H9 (cell line): ENCODE data around the gene TECPR2. TPM values are rescaled to one million over a fixed set of nuclear protein-coding genes. Genes with fewer than 3 reads are reported as not detected.

ENCODE experiments used
- DNase-seq: peaks from one replicate; pipeline ENCODE4 v3.0.0-alpha.2; 2017
- H2AFZ ChIP-seq: one replicate; pipeline ENCODE4 v1.6.1; 2013; ENCODE audit warnings: mild to moderate bottlenecking, low read length, control low read depth, moderate library complexity
- H2AK5ac ChIP-seq: 2 replicates; pipeline ENCODE4 v1.6.1; 2013; ENCODE audit warnings: low read length, control low read depth, mixed read lengths; ENCODE audit not compliant: insufficient read length
- H2BK120ac ChIP-seq: one replicate; pipeline ENCODE4 v1.6.1; 2013; ENCODE audit warnings: low read depth, mild to moderate bottlenecking, low read length, control low read depth, inconsistent platforms; ENCODE audit not compliant: poor library complexity, severe bottlenecking
- H2BK12ac ChIP-seq: 2 replicates; pipeline ENCODE4 v1.6.1; 2013; ENCODE audit warnings: low read length, control low read depth, mixed read lengths, low read depth; ENCODE audit not compliant: insufficient read length
- H2BK15ac ChIP-seq: 2 replicates; pipeline ENCODE4 v1.6.1; 2013; ENCODE audit warnings: low read depth, low read length, control low read depth
- H2BK20ac ChIP-seq: one replicate; pipeline ENCODE4 v1.6.1; 2013; ENCODE audit warnings: low read depth, mild to moderate bottlenecking, low read length, control low read depth, inconsistent platforms; ENCODE audit not compliant: poor library complexity, severe bottlenecking
- H2BK5ac ChIP-seq: 2 replicates; pipeline ENCODE4 v1.6.1; 2013; ENCODE audit warnings: low read length, control low read depth, mixed read lengths; ENCODE audit not compliant: insufficient read length
- H3K14ac ChIP-seq: 2 replicates; pipeline ENCODE4 v1.6.1; 2013; ENCODE audit warnings: low read length, control low read depth; ENCODE audit not compliant: insufficient read depth
- H3K18ac ChIP-seq: 2 replicates; pipeline ENCODE4 v1.6.1; 2013; ENCODE audit warnings: low read depth, mild to moderate bottlenecking, mixed read lengths, low read length, control low read depth; ENCODE audit not compliant: insufficient read length
- H3K23ac ChIP-seq: 2 replicates; pipeline ENCODE4 v1.6.1; 2013; ENCODE audit warnings: low read length, control low read depth, mixed read lengths, low read depth; ENCODE audit not compliant: insufficient read length
- H3K23me2 ChIP-seq: 2 replicates; pipeline ENCODE4 v1.6.1; 2013; ENCODE audit warnings: low read depth, mild to moderate bottlenecking, mixed read lengths, low read length, control low read depth; ENCODE audit not compliant: insufficient read length, poor library complexity, severe bottlenecking
- H3K27ac ChIP-seq: 2 replicates; pipeline ENCODE4 v1.5.1; 2013; ENCODE audit warnings: low read length, control low read depth, mixed read lengths, low read depth; ENCODE audit not compliant: insufficient read length
- H3K27me3 ChIP-seq: 2 replicates; pipeline ENCODE4 v1.6.1; 2013; ENCODE audit warnings: low read length, control low read depth, inconsistent platforms; ENCODE audit not compliant: insufficient read depth
- H3K4ac ChIP-seq: 2 replicates; pipeline ENCODE4 v1.6.1; 2013; ENCODE audit warnings: low read depth, mild to moderate bottlenecking, control low read depth, inconsistent platforms, low read length, moderate library complexity
- H3K4me1 ChIP-seq: 2 replicates; pipeline ENCODE4 v1.6.1; 2013; ENCODE audit warnings: low read length, control low read depth, inconsistent platforms; ENCODE audit not compliant: insufficient read depth
- H3K4me2 ChIP-seq: 2 replicates; pipeline ENCODE4 v1.6.1; 2013; ENCODE audit warnings: low read length, control low read depth, mixed read lengths; ENCODE audit not compliant: insufficient read length, insufficient read depth
- H3K56ac ChIP-seq: 2 replicates; pipeline ENCODE4 v1.6.1; 2013; ENCODE audit warnings: low read depth, mild to moderate bottlenecking, mixed read lengths, low read length, control low read depth; ENCODE audit not compliant: insufficient read length
- H3K79me1 ChIP-seq: 2 replicates; pipeline ENCODE4 v1.6.1; 2013; ENCODE audit warnings: low read depth, mild to moderate bottlenecking, moderate library complexity, low read length, control low read depth, inconsistent platforms; ENCODE audit not compliant: insufficient read depth, poor library complexity, severe bottlenecking
- H3K79me2 ChIP-seq: 2 replicates; pipeline ENCODE4 v1.6.1; 2013; ENCODE audit warnings: low read length, control low read depth, inconsistent platforms; ENCODE audit not compliant: insufficient read depth
- H3K9ac ChIP-seq: 2 replicates; pipeline ENCODE4 v1.6.1; 2013; ENCODE audit warnings: low read length, control low read depth, mixed read lengths; ENCODE audit not compliant: insufficient read length; ENCODE audit errors: extremely low read depth
- H3K9me3 ChIP-seq: one replicate; pipeline ENCODE4 v1.6.1; 2013; ENCODE audit warnings: low read depth, low read length, inconsistent platforms; ENCODE audit not compliant: control insufficient read depth
- H3T11ph ChIP-seq: one replicate; pipeline ENCODE4 v1.6.1; 2013; ENCODE audit warnings: mild to moderate bottlenecking, low read length, control low read depth, inconsistent platforms
- H4K20me1 ChIP-seq: one replicate; pipeline ENCODE4 v1.6.1; 2013; ENCODE audit not compliant: control insufficient read depth, insufficient read length, insufficient read depth
- H4K5ac ChIP-seq: 2 replicates; pipeline ENCODE4 v1.6.1; 2013; ENCODE audit warnings: low read depth, mild to moderate bottlenecking, mixed read lengths, low read length, control low read depth; ENCODE audit not compliant: insufficient read length
- H4K8ac ChIP-seq: replicated peaks from 2 replicates; pipeline ENCODE4 v1.6.1; 2013; ENCODE audit warnings: low read length, control low read depth, mixed read lengths, low read depth; ENCODE audit not compliant: insufficient read length
- H4K91ac ChIP-seq: 2 replicates; pipeline ENCODE4 v1.6.1; 2013; ENCODE audit warnings: low read depth, mild to moderate bottlenecking, moderate library complexity, mixed read lengths, low read length, control low read depth; ENCODE audit not compliant: insufficient read length
- H3K27ac Mint-ChIP-seq, 3 experiments: 2 replicates in 2 of 3; 3 replicates in 1 of 3; pipeline ENCODE4 v1.8.0; 2020 to 2021; ENCODE audit warnings: mixed read lengths in 3 of 3, mild to moderate bottlenecking in 1 of 3, moderate library complexity in 1 of 3
- H3K27me3 Mint-ChIP-seq: 2 replicates; pipeline ENCODE4 v1.8.0; 2021; ENCODE audit warnings: low read depth, mild to moderate bottlenecking, moderate library complexity, mixed read lengths
- H3K36me3 Mint-ChIP-seq, 3 experiments: 2 replicates in 2 of 3; 3 replicates in 1 of 3; pipeline ENCODE4 v1.8.0; 2020 to 2021; ENCODE audit warnings: low read depth in 3 of 3, mixed read lengths in 3 of 3; ENCODE audit not compliant: insufficient read depth in 1 of 3
- H3K4me1 Mint-ChIP-seq, 2 experiments: 2 replicates each; pipeline ENCODE4 v1.8.0; 2020; ENCODE audit warnings: mixed read lengths in 2 of 2
- H3K4me3 Mint-ChIP-seq, 2 experiments: 2 replicates in 1 of 2; 3 replicates in 1 of 2; pipeline ENCODE4 v1.8.0; 2020 to 2021; ENCODE audit warnings: mild to moderate bottlenecking in 2 of 2, mixed read lengths in 2 of 2, moderate library complexity in 1 of 2
- H3K9me3 Mint-ChIP-seq, 2 experiments: 2 replicates in 1 of 2; 3 replicates in 1 of 2; pipeline ENCODE4 v1.8.0; 2020; ENCODE audit warnings: mild to moderate bottlenecking in 2 of 2, mixed read lengths in 2 of 2, moderate library complexity in 1 of 2
- WGBS: extraction: QIAGEN DNeasy Blood & Tissue Kit; methylation state at CpG from one replicate; pipeline ENCODE4 v1.1.7; 2013; ENCODE audit warnings: missing lambda C conversion rate, low lambda C conversion rate, mixed read lengths; ENCODE audit not compliant: insufficient read length; ENCODE audit errors: extremely low coverage; 5-methylcytosine and 5-hydroxymethylcytosine counted together
- total RNA-seq: library from RNA; stranded (reverse); gene quantifications from 2 replicates; pipeline ENCODE4 v1.2.1, GENCODE V29; 2021
- TF ChIP-seq, protein P1 (sequence below): fragments of 200-600 bp; sonication (generic); conservative IDR thresholded peaks from 3 replicates; pipeline ENCODE4 v1.8.0; 2021; ENCODE audit warnings: antibody characterized with exemption, mild to moderate bottlenecking

TECPR2 gene
- total RNA-seq, 1 experiment from 2014 or later, result 15.4 TPM

GRCh38 chr14:102419716-102420115 lies 57.0 kb downstream of the TECPR2 start:
- no peak overlapping the region for H3K14ac ChIP-seq
- H2BK12ac ChIP-seq, result no peak overlapping the region
- no peaks in the 10 kb centered on the region for H3K79me2 ChIP-seq
- no peak overlapping the region for H3K4me2 ChIP-seq
- H3K4ac ChIP-seq, result no peak overlapping the region
- no peaks in the 10 kb centered on the region for H3K23me2 ChIP-seq
- peak overlapping the region in 2 of 3 experiments; percentile 33 to 96; a peak in 2 of 7 replicates for H3K27ac Mint-ChIP-seq
- no peaks in the 10 kb centered on the region for H3K27me3 Mint-ChIP-seq
- H3K18ac ChIP-seq, result no peak overlapping the region
- no peak overlapping the region for H2BK15ac ChIP-seq
- H3K9me3 Mint-ChIP-seq, result no peaks in the 10 kb centered on the region
- no peak overlapping the region for H4K91ac ChIP-seq
- H3K4me3 Mint-ChIP-seq, result no peak overlapping the region
- no peak overlapping the region for H3T11ph ChIP-seq
- H3K27me3 ChIP-seq, result no peaks in the 10 kb centered on the region
- H3K4me1 ChIP-seq, result peaks cover 4% of the 10 kb centered on the region; the same call in 1 of the 2 replicates
- TF ChIP-seq, protein P1, sequence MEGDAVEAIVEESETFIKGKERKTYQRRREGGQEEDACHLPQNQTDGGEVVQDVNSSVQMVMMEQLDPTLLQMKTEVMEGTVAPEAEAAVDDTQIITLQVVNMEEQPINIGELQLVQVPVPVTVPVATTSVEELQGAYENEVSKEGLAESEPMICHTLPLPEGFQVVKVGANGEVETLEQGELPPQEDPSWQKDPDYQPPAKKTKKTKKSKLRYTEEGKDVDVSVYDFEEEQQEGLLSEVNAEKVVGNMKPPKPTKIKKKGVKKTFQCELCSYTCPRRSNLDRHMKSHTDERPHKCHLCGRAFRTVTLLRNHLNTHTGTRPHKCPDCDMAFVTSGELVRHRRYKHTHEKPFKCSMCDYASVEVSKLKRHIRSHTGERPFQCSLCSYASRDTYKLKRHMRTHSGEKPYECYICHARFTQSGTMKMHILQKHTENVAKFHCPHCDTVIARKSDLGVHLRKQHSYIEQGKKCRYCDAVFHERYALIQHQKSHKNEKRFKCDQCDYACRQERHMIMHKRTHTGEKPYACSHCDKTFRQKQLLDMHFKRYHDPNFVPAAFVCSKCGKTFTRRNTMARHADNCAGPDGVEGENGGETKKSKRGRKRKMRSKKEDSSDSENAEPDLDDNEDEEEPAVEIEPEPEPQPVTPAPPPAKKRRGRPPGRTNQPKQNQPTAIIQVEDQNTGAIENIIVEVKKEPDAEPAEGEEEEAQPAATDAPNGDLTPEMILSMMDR, result no peak
- no peak overlapping the region for H3K23ac ChIP-seq
- H4K5ac ChIP-seq, result no peak overlapping the region
- peaks cover 4 to 29% of the 10 kb centered on the region in 2 experiments for H3K4me1 Mint-ChIP-seq
- no peaks in the 10 kb centered on the region for H3K79me1 ChIP-seq
- WGBS, result no CpG with 5 or more reads among the region's 8 CpGs
- no peaks in the 10 kb centered on the region for H4K20me1 ChIP-seq
- no peak overlapping the region for H2BK5ac ChIP-seq
- H4K8ac ChIP-seq, result no peak overlapping the region
- H3K9ac ChIP-seq, result no peak overlapping the region
- H3K27ac ChIP-seq, result no peak overlapping the region
- no peak overlapping the region for H2BK120ac ChIP-seq
- no peak for DNase-seq
- H3K56ac ChIP-seq, result no peak overlapping the region
- peaks cover 0 to 6% (median 2%) of the 10 kb centered on the region in 3 experiments; a peak in 3 of 7 replicates for H3K36me3 Mint-ChIP-seq
- no peaks in the 10 kb centered on the region for H3K9me3 ChIP-seq
- H2AK5ac ChIP-seq, result no peak overlapping the region
- no peak overlapping the region for H2BK20ac ChIP-seq
- no peak overlapping the region for H2AFZ ChIP-seq
